Brain microvascular endothelial cell (primary cell): ENCODE data around the gene CD59.
"Not testable (repeated sequence)": the region's sequence is repeated elsewhere in the genome, so short reads cannot be mapped to it uniquely, and the experiment has no call there.

Experiments used
- DNase-seq: peaks from one replicate; pipeline ENCODE4 v3.0.0-alpha.2; 2020
- H3K27ac ChIP-seq: fragments of 250-450 bp; sonication (Bioruptor Pico); 2 replicates; pipeline ENCODE4 v1.5.1; 2020; ENCODE audit warnings: mild to moderate bottlenecking, moderate library complexity
- H3K27me3 ChIP-seq: fragments of 250-450 bp; sonication (Bioruptor Pico); replicated peaks from 2 replicates; pipeline ENCODE4 v1.5.1; 2020; ENCODE audit warnings: mild to moderate bottlenecking
- H3K36me3 ChIP-seq: fragments of 250-450 bp; sonication (Bioruptor Pico); replicated peaks from 2 replicates; pipeline ENCODE4 v1.5.1; 2020; ENCODE audit warnings: mild to moderate bottlenecking
- H3K4me3 ChIP-seq: 2 replicates; pipeline ENCODE4 v1.5.1; 2011; ENCODE audit warnings: low read depth, mild to moderate bottlenecking, control low read depth, low read length, moderate library complexity
- in situ Hi-C: cut with HindIII; loops from 2 replicates; pipeline ENCODE4 v1.10.0; 2017; ENCODE audit warnings: low sequenced_read_pairs, low pct_ligation_motif_present
- TF ChIP-seq, protein P1 (sequence below): IDR thresholded peaks from 2 replicates; pipeline ENCODE4 v1.5.1; 2011; ENCODE audit warnings: low read depth, mild to moderate bottlenecking, moderate library complexity, low read length, control low read depth, inconsistent platforms; ENCODE audit errors: missing control alignments

The CD59 gene

DNA sequence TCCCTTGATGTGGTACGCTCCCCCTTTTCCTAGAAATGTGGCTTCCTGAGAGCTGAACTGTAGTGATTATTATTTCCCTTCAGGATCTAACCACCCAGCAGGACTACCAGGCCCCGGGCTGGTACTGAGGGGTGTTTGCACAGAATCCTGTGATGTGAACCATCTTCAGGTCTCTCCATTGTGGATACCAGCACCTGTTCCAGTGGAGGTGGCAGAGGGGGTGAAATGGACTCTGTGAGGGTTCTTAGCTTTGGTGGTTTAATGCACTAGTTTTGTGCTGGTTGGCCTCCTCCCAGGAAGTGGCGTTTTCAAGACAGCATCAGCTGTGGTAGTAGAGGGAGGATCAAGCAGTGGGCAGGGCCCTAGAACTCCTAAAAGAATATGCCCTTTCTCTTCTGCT lies 54.2 kb downstream of the CD59 start:
- no peak for DNase-seq
- H3K27me3 ChIP-seq: no peaks in the 10 kb centered on the region
- no peaks in the 10 kb centered on the region for H3K36me3 ChIP-seq
- no peak overlapping the region for H3K27ac ChIP-seq
- H3K4me3 ChIP-seq: no peak overlapping the region
- TF ChIP-seq, protein P1, sequence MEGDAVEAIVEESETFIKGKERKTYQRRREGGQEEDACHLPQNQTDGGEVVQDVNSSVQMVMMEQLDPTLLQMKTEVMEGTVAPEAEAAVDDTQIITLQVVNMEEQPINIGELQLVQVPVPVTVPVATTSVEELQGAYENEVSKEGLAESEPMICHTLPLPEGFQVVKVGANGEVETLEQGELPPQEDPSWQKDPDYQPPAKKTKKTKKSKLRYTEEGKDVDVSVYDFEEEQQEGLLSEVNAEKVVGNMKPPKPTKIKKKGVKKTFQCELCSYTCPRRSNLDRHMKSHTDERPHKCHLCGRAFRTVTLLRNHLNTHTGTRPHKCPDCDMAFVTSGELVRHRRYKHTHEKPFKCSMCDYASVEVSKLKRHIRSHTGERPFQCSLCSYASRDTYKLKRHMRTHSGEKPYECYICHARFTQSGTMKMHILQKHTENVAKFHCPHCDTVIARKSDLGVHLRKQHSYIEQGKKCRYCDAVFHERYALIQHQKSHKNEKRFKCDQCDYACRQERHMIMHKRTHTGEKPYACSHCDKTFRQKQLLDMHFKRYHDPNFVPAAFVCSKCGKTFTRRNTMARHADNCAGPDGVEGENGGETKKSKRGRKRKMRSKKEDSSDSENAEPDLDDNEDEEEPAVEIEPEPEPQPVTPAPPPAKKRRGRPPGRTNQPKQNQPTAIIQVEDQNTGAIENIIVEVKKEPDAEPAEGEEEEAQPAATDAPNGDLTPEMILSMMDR: no peak
- in situ Hi-C loops: no loop called here

GRCh38 chr11:33678616-33679015 lies 57.6 kb downstream of the CD59 start:
- H3K27ac ChIP-seq, H3K36me3 ChIP-seq, in situ Hi-C loops, H3K27me3 ChIP-seq, DNase-seq, H3K4me3 ChIP-seq: not testable (repeated sequence)

- Histone ChIP-seq H3K27me3 (no peaks in the 10 kb centered on the region), H3K27ac (no peak overlapping the region), H3K4me3 (no peak overlapping the region), H3K36me3 (no peaks in the 10 kb centered on the region)
- DNase-seq: peak; percentile 63
- in situ Hi-C loops: loop anchor here (25.0 kb wide), 1 partner anchor 312 kb away; no protein-coding TSS in a partner anchor
- TF ChIP-seq, protein P1: no peak
Observed at GRCh38 chr11:33674035-33674814, 62.0 kb downstream of the CD59 start.

GRCh38 chr11:33672273-33672672 lies 64.0 kb downstream of the CD59 start:
- no peak overlapping the region for H3K4me3 ChIP-seq
- in situ Hi-C loops: loop anchor here (25.0 kb wide), 1 partner anchor 310 kb away; no protein-coding TSS in a partner anchor
- DNase-seq: no peak
- no peak overlapping the region for H3K27ac ChIP-seq
- H3K27me3 ChIP-seq: no peaks in the 10 kb centered on the region
- TF ChIP-seq, protein P1: no peak
- peaks cover 9% of the 10 kb centered on the region for H3K36me3 ChIP-seq

- Histone ChIP-seq H3K27me3 (no peaks in the 10 kb centered on the region), H3K27ac (peak overlapping the region; percentile 77), H3K36me3 (peaks cover 9% of the 10 kb centered on the region), H3K4me3 (no peak overlapping the region)
- in situ Hi-C loops: loop anchor here (25.0 kb wide), 1 partner anchor 308 kb away; no protein-coding TSS in a partner anchor
- TF ChIP-seq, protein P1: peak; percentile 14
- DNase-seq: peak; percentile 72
Observed at GRCh38 chr11:33670250-33671011, 65.8 kb downstream of the CD59 start.

- TF ChIP-seq, protein P1: no peak
Observed at GRCh38 chr11:33669598-33670249, 66.5 kb downstream of the CD59 start.

More at GRCh38 chr11:33669598-33670249, 66.5 kb downstream of the CD59 start:
- DNase-seq: no peak
- in situ Hi-C loops: loop anchor here (25.0 kb wide), 1 partner anchor 307 kb away; no protein-coding TSS in a partner anchor
- Histone ChIP-seq H3K36me3 (peaks cover 12% of the 10 kb centered on the region), H3K27me3 (no peaks in the 10 kb centered on the region), H3K27ac (peak overlapping the region; percentile 77), H3K4me3 (no peak overlapping the region)
